SK-N-SH (cell line): ENCODE data around the gene CFAP43.

Source experiments
- CTCF ChIP-seq: fragments of 200-600 bp; sonication (generic); IDR thresholded peaks from 2 replicates; pipeline ENCODE4 v1.6.1; 2017; ENCODE audit warnings: antibody characterized with exemption, mild to moderate bottlenecking, moderate library complexity
- EP300 ChIP-seq, 2 experiments: IDR thresholded peaks; 2 replicates each; pipeline versions ENCODE4 v1.4.0 to v1.6.1; 2012; ENCODE audit warnings: borderline replicate concordance in 1 of 2, low read depth in 1 of 2, low read length in 1 of 2
- EZH2phosphoT487 ChIP-seq: fragments of 200-600 bp; sonication (generic); IDR thresholded peaks from 2 replicates; pipeline ENCODE4 v1.6.1; 2017; ENCODE audit warnings: low read depth, mixed run types, mild to moderate bottlenecking, antibody characterized with exemption, moderate library complexity, borderline replicate concordance
- FOXM1 ChIP-seq: IDR thresholded peaks from 2 replicates; pipeline ENCODE4 v1.4.0; 2012; ENCODE audit warnings: low read depth, mild to moderate bottlenecking

DNA sequence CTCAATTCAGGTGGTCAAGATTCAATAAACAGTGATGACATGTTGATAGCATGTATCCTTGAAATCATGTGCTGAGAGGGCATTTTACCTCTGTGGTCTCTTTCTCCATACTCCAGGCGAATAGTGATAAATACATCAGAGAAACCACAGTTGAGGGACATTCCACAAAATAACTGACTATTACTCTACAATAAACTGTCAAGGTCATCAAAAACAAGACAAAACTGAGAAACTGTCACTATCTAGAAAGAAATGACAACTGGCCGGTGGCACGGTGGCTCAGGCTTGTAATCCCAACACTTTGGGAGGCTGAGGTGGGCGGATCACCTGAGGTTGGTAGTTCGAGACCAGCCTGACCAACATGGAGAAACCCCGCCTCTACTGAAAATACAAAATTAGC, 94.0 kb downstream of the CFAP43 start:
- no peak for TF ChIP-seq CTCF
- TF ChIP-seq FOXM1 = no peak
- TF ChIP-seq EZH2phosphoT487 = no peak
- TF ChIP-seq EP300 (IDR thresholded peaks at IDR 0.05; ENCODE audit: borderline replicate concordance in 1 of 2, low read depth in 1 of 2, low read length in 1 of 2) = no peak
